Nasal cavity respiratory epithelium epithelial cell of viscerocranial mucosa (primary cell): ENCODE data around the gene PCSK4. TPM values are rescaled to one million over a fixed set of nuclear protein-coding genes. Genes with fewer than 3 reads are reported as not detected.

Experiments used
- total RNA-seq: library from RNA; depleted of rRNA; stranded (reverse); fragments of >200 nt; gene quantifications from 2 replicates; pipeline ENCODE4 v1.2.3, GENCODE V29; 2014

PCSK4 gene
- total RNA-seq = 0.68 and 1.2 TPM in 2 replicates

DNA sequence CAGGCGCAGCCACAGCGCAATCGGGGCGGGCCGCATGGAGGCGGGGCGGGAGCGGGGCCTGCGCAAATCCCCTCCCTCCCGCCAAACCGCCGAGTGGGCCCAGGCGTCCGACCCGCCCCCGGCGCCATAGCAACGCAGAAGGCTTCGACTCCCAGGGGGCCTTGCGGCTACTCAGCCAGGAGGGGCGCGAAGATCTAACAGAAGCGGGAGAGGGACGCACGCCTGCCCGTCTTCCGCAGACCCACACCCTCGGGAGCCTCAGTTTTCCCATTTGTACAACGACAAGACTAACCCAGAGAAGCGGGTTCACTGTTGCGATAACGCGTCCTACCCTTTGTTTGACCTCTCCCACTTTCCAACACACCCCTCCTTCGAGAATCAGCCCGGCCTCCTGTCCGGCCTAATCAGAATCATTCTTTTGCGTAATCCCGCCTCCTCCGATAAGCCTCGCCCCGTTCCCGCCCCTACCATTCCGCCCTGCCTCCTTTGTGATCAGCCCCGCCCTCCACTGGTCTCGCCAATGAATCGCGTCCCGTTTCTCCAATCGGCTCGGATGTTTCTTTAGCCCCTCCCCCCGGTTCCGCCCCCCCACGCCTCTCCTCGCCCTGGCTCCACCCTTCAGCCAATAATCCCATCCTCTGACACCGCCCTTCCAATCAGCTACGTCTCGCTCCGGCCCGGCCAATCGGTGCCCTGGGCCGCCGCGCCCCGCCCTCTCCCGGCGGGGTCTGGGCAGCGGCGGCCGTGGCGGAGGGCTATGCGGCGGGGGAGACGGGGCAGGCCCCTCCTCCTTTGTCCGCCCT, at the start of gene PCSK4:
Gene PCSK4, minus strand, starts transcription at position 40 of the 803 bp plus-strand sequence. Its CDS starts 4 bp downstream, at position 36.

DNA sequence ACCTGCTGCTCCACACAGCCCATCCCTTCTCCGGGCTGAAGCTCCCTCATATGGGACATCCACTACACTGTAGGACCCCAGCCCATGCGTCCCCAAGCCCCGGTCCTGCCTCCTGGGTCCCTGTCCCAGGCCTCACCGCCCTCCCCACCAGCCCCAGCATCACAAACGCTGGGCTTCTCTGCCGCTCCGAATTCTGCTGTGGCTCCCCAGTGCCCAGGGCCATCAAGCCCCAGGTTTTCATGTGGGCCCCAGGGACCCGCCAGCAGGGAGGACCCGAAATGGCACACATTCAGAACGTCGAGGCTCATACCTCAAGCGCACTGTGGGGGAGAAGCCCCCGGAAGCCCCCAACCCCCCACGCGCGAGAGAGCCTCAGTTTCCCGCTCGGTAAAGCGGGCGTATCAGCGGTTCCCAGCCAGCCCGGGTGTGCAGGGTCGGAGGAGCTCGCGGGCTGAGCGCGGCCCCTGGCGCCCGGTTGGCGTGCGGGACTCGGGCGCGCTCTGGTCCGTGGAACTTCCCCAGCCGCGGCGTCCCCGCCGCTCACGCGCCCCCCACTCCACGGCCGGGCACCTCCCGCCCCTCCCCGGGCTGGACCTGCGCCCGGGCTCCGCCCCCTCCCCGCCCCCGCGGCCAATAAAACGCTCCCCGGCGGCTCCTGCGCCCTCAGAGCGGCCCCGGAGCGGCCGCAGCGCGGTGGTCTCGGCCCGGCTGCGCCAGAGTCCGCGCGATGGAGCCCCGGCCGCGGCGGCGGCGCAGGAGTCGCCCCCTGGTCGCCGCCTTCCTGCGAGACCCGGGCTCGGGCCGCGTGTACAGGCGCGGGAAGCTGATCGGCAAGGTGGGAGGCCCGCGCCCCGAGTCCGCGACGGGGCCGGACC, 33.5 kb upstream of the PCSK4 start, which contains the start of gene PLK5:
Gene PLK5, plus strand, starts transcription at position 666 of the 875 bp plus-strand sequence. CDS start 2,920 bp downstream, outside the sequence.

DNA sequence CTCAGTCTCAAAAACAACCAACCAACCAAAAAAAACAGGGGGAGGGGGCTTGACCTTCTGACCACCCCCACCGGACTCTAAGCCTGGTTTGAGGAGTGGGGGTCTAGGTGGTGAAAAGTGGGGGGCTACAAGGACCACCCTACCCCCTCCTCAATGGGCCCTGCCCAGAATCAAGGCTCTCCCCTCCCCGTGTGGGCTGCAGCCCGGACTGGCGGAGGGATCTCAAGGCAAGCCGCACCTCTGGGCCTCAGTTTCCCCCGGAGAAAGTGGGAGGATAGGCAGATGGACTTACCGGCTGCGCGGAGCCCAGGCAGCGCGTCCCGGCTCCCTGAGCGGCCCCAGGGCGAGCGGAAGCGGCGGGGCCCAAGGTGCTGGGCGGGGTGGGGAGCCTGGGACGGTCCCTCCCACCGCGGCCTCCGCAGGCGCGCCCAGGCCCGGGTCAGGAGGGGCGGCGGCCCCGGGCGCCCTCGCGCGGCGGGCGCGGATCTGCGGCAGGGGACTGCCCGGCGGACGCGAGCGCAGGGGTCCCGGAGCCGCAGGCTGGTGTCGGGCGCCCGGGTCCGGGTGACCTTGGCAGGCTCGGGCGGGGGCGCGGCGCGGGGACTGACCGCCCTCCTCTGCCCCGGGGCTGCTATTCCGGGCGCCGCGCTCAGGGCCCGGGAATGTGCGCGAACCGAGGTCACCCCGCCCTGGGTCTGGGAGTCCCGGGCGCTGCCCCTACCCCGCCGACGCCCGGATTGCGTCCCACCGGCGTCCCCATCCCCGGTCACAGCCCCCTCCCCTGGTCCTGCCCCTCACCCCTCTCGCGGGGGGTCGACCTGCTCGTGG, 22.7 kb upstream of the PCSK4 start, which contains the start of gene ADAMTSL5:
Gene ADAMTSL5, minus strand, starts transcription at position 349 of the 828 bp plus-strand sequence. CDS start 2,076 bp downstream, outside the sequence.

DNA sequence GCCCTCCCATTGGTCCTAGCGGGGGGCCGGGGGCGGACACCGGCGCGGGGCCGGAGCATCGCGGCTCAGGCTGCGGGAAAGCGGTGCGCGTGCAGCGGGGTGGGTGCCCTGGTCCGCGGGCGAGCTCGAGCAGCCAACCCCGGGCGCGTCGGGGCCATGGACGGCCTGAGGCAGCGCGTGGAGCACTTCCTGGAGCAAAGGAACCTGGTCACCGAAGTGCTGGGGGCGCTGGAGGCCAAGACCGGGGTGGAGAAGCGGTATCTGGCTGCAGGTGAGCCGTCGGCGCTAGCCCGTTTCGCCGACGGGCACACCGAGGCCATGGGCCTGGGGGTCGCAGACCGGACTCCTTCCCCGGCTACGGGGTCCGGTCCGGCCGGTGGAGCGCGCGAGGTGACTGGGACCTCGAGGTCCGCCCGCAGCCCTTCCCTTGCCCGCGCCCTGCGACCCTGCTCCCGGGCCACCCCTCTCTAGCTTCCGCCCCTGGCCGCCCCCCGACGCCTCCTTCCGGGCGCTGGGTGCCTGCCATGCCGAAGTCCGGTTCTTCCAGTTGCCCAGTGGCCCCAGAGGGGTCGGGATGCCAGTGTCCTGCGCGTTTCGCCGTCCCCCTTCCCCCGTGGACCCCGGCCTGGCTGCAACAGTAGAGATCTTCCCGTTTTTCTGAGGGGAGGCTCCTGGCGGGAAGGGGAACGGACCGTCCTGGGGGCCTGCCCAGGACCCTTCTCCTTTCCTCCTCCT, 1.1 kb upstream of the PCSK4 start, which contains the start of gene REEP6:
Gene REEP6, plus strand, starts transcription at position 68 of the 735 bp plus-strand sequence. Its CDS starts 89 bp downstream, at position 157.

DNA sequence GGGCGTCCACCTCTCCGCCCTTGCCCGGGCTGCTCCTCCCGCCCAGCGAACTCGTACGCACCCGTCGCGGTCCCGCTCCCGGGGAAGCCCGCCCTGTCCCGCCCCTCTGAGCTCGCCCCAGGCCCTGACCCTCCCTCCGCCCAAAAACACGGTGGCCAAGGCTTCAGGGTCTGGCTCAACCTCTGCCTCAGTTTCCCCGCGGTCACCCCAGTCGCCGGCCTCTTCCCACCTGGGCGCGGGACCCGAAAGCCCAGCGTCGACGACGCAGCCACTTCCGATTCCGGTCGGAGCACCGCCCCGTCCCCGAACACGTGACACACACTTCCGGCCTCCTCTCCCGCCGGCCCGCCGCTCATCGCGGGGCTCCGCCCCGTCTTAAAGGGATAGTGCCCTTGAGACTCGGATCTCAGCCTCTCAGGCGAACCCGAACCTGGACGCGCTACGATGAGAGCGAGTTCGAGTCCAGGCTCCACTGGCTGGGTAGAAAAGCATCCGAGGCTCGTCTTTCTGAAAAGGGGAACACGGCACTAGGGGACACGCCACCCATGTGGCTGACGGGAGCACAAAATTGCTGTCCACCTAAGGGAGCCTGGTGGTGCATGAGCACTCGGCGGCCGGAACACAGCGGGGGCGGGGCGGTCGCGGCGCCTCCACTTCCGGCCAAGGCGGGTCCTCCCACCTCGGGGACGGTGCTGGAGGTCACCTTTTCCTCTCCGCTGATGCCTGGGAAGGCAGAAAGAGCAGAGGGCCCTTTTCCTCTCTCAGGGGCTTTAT, 11.0 kb downstream of the PCSK4 start, which contains the start of gene C19orf25:
Gene C19orf25, minus strand, starts transcription at position 282 of the 774 bp plus-strand sequence. CDS start 312 bp downstream, outside the sequence.

DNA sequence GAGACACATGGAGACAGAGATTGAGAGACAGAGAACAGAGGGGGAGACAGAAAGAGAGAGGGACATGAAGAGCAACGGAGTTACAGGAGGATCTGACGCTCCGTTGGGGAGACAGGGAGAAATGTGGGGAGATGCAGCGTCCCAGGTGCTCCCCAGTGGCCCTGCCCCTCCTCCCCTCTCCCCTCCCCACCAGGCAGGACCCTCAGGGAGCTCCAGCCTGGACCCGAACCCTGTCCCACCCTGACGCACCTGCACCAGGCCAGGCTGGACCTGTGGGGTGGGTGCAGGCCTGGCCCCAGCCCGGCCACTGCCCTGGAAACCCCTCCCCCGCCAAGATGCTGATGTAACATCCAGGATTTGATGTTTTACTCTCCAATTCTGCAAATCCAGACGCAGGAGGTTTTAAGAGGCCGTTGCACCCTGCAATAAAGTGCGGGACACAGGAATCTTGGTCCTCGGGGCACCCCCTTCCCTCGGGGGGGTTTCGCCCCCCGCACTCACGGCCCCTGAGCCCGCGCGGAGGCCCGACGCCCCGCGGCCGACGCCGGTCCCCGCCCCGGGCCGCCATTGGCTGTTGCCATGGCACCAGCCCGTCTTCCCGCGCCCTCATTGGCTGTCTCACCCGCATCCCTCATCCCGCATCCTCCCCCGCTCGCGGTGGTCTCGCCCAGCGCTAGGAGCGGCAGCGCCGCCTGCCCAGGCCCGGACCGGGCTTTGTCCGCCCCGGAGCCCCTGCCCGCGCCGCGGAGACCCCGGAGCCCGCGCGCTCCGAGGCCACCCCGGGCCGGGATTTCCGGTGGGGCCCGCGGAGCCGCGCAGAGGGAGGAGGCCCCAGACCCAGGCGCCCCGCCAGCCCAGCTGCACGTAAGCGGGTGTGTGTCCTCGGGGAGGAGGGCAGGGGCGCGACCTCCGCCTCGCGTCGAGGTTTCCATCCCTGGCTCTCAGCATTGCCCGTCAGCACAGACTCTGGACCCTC, 40.4 kb downstream of the PCSK4 start, which contains the start of gene APC2:
Gene APC2, plus strand, starts transcription at position 655 of the 976 bp plus-strand sequence. CDS start 2,881 bp downstream, outside the sequence.

DNA sequence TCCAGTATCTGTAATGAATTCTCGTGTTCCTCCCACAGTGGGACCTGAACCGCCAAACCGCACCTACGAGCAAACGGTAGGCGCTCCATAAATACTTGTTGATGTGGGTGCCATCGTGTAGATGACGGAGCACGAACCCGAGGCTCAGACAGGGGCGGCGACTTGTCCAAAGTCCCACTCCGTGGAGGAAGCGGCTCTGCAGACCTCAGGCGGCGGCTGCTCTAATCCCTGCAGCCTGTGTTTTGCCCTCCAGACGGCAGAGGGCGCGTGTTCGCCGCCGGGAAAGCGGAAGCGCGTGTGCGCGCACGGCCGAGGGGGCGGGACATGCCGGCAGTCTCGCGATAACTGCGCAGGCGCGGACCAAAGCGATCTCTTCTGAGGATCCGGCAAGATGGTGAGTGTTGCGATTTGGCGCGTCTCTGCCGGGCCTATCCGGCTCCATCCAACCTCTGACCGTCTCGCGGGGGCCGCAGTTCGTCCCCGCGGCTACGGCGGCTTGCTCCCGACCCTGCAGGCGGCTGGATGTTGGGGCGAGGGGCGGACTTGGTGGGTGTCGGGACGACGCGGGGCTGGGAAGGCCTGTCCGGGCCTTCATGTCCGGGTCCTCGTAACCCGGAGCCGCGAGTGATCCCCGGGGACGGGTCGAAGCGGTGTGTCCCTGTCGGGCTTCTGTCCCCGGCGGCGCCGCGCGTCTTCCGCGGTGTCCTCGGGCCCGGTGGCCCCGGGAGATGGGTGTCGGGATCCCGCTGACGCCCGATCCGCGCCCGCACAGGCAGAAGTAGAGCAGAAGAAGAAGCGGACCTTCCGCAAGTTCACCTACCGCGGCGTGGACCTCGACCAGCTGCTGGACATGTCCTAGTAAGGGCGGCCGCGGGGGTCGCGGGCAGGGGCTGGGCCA, 51.9 kb downstream of the PCSK4 start, which contains the start of gene RPS15:
Gene RPS15, plus strand, starts transcription at position 362 of the 898 bp plus-strand sequence. Its CDS starts 30 bp downstream, at position 392.

Other genes starting within 250 kb of the PCSK4 start
- 6.5 and 28.9 TPM in 2 replicates for gene ATP5F1D, start 248.6 kb downstream of the PCSK4 start, total RNA-seq
- gene MIDN, start 241.8 kb downstream of the PCSK4 start, total RNA-seq = 32.1 and 46.6 TPM in 2 replicates
- 82.7 and 181 TPM in 2 replicates for gene CIRBP, start 221.0 kb downstream of the PCSK4 start, total RNA-seq
- gene FAM174C, start 214.8 kb downstream of the PCSK4 start, total RNA-seq = 22.5 and 35.5 TPM in 2 replicates
- gene EFNA2, start 204.5 kb downstream of the PCSK4 start, total RNA-seq = not detected in 2 replicates
- gene NDUFS7, start 106.4 kb downstream of the PCSK4 start, total RNA-seq = 64.0 and 67.3 TPM in 2 replicates
- 2.4 and 26.9 TPM in 2 replicates for gene GAMT, start 88.8 kb downstream of the PCSK4 start, total RNA-seq
- gene DAZAP1, start 82.8 kb downstream of the PCSK4 start, total RNA-seq = 58.0 and 108 TPM in 2 replicates
- 288 and 442 TPM in 2 replicates for gene RPS15, start 52.0 kb downstream of the PCSK4 start, total RNA-seq
- gene APC2, start 40.2 kb downstream of the PCSK4 start, total RNA-seq = 0.14 and 0.34 TPM in 2 replicates
- gene C19orf25, start 11.1 kb downstream of the PCSK4 start, total RNA-seq = 29.7 and 32.3 TPM in 2 replicates
- gene REEP6, start 831 bp upstream of the PCSK4 start, total RNA-seq = 1.4 and 4.2 TPM in 2 replicates
- gene ADAMTSL5, start 22.7 kb upstream of the PCSK4 start, total RNA-seq = 3.1 and 8.6 TPM in 2 replicates
- gene PLK5, start 33.7 kb upstream of the PCSK4 start, total RNA-seq = not detected in 2 replicates
- 34.9 and 56.7 TPM in 2 replicates for gene MEX3D, start 78.0 kb upstream of the PCSK4 start, total RNA-seq
- 85.4 and 101 TPM in 2 replicates for gene MBD3, start 102.5 kb upstream of the PCSK4 start, total RNA-seq
- 53.5 and 116 TPM in 2 replicates for gene UQCR11, start 115.1 kb upstream of the PCSK4 start, total RNA-seq
- gene TCF3, start 162.3 kb upstream of the PCSK4 start, total RNA-seq = 82.7 and 196 TPM in 2 replicates